Transverse colon (tissue), 4 donors: ENCODE measurements around the gene PCNX2. TPM values are rescaled to one million over a fixed set of nuclear protein-coding genes. Genes with fewer than 3 reads are reported as not detected.

Experiments
- DNase-seq: peaks from one replicate; pipeline ENCODE4 v3.0.0-alpha.2; 2019
- H3K27ac ChIP-seq, 4 donors: fragments of 200-600 bp; sonication (generic); 2 replicates each; pipeline ENCODE4 v1.5.1; 2016 to 2018; ENCODE audit warnings: inconsistent platforms in 4 of 4
- H3K27me3 ChIP-seq: fragments of 200-600 bp; sonication (generic); 2 replicates; pipeline ENCODE4 v1.5.1; 2017; ENCODE audit warnings: inconsistent platforms
- H3K36me3 ChIP-seq, 4 donors: fragments of 200-600 bp; sonication (generic); 2 replicates each; pipeline ENCODE4 v1.5.1; 2017 to 2019; ENCODE audit warnings: inconsistent platforms in 4 of 4
- H3K4me1 ChIP-seq, 4 donors: fragments of 200-600 bp; sonication (generic); 2 replicates each; pipeline ENCODE4 v1.5.1; 2017 to 2020; ENCODE audit warnings: inconsistent platforms in 4 of 4
- H3K4me3 ChIP-seq, 4 donors: fragments of 200-600 bp; sonication (generic); 1 replicate in 1 of 4; 2 replicates in 3 of 4; pipeline versions ENCODE4 v1.5.1 to v1.6.1; 2017 to 2019; ENCODE audit warnings: inconsistent platforms in 4 of 4
- H3K9me3 ChIP-seq, 2 donors: fragments of 200-600 bp; sonication (generic); 2 replicates each; pipeline ENCODE4 v1.5.1; 2017 to 2019; ENCODE audit warnings: inconsistent platforms in 2 of 2
- CTCF ChIP-seq, 5 experiments: fragments of 200-600 bp in 3 of 5; fragments of 450-650 bp in 2 of 5; sonication (generic) in 3 of 5; IDR thresholded peaks; 1 replicate in 2 of 5; 2 replicates in 3 of 5; pipeline ENCODE4 v1.5.1; 2016 to 2017; ENCODE audit warnings: antibody characterized with exemption in 5 of 5, inconsistent platforms in 3 of 5, mild to moderate bottlenecking in 2 of 5, moderate library complexity in 1 of 5
- EP300 ChIP-seq: sonication (generic); formaldehyde crosslinking; IDR thresholded peaks from one replicate; pipeline ENCODE4 v1.6.1; 2017; ENCODE audit warnings: antibody characterized with exemption, low read depth
- POLR2A ChIP-seq: fragments of 450-650 bp; IDR thresholded peaks from one replicate; pipeline ENCODE4 v1.6.1; 2016; ENCODE audit warnings: antibody characterized with exemption, mild to moderate bottlenecking, moderate library complexity
- POLR2AphosphoS5 ChIP-seq, 3 donors: sonication (generic); formaldehyde crosslinking; IDR thresholded peaks; one replicate each; pipeline ENCODE4 v1.6.1; 2016; ENCODE audit warnings: antibody characterized with exemption in 3 of 3
- WGBS, 2 donors: methylation state at CpG; one replicate each; pipeline ENCODE4 v1.1.5; 2018; ENCODE audit warnings: low coverage in 1 of 2; 5-methylcytosine and 5-hydroxymethylcytosine counted together
- in situ Hi-C, 4 donors: fragments of 200-750 bp; cut with MboI; loops; one replicate each; pipeline versions ENCODE4 v1.15.0 to v1.15.1; 2017; ENCODE audit warnings: low sequenced_read_pairs in 3 of 4, low pct_ligation_motif_present in 1 of 4, low pct_unique_long_range_greater_than_20kb in 1 of 4
- intact Hi-C: fragments of 100-400 bp; cut with DNase I; formaldehyde crosslinking; loops from one replicate; pipeline ENCODE4 v1.15.1; 2023; ENCODE audit warnings: low total_unique reads
- total RNA-seq, 4 donors: library from RNA; depleted of rRNA; stranded (reverse); fragments of >200 nt; gene quantifications; one replicate each; pipeline ENCODE4 v1.1.0, GENCODE V29; 2016

Gene PCNX2
- total RNA-seq, 4 donors from 2014 or later = 6.8 to 518 (median 11.8) TPM

- H3K36me3 ChIP-seq = no peaks in the 10 kb centered on the region
- no peak overlapping the region for H3K4me3 ChIP-seq
- no peaks in the 10 kb centered on the region for H3K9me3 ChIP-seq
- in situ Hi-C loops (no loop called here), intact Hi-C loops (no loop called here)
- H3K27me3 ChIP-seq = peaks cover 13% of the 10 kb centered on the region
- H3K27ac ChIP-seq = no peak overlapping the region
- no peak for TF ChIP-seq POLR2AphosphoS5 (IDR thresholded peaks at IDR 0.05)
- no peaks in the 10 kb centered on the region for H3K4me1 ChIP-seq
- 84 to 94% methylated on average over 3 of the region's 3 CpGs for WGBS, 2 donors
- no peak for DNase-seq
Measured at GRCh38 chr1:233340031-233340555, 44.6 kb upstream of the PCNX2 start.

- H3K4me3 ChIP-seq = no peak overlapping the region
- TF ChIP-seq CTCF (IDR thresholded peaks at IDR 0.05) (no peak), EP300 (no peak), POLR2AphosphoS5 (IDR thresholded peaks at IDR 0.05) (no peak), POLR2A (no peak)
- peaks cover 0 to 4% (median 1%) of the 10 kb centered on the region in 4 donors for H3K4me1 ChIP-seq
- intact Hi-C loops (no loop called here), in situ Hi-C loops (no loop called here)
- DNase-seq = no peak
- 73 to 81% methylated on average over 2 of the region's 2 CpGs for WGBS, 2 donors
- H3K9me3 ChIP-seq = no peaks in the 10 kb centered on the region
- no peak overlapping the region for H3K27ac ChIP-seq
- peaks cover 13% of the 10 kb centered on the region for H3K27me3 ChIP-seq
- H3K36me3 ChIP-seq = no peaks in the 10 kb centered on the region
Measured at GRCh38 chr1:233338102-233338501, 42.6 kb upstream of the PCNX2 start.

- Histone ChIP-seq H3K4me1 (peaks cover 0 to 4% (median 1%) of the 10 kb centered on the region in 4 donors), H3K36me3 (no peaks in the 10 kb centered on the region), H3K27ac (no peak overlapping the region), H3K9me3 (no peaks in the 10 kb centered on the region), H3K4me3 (no peak overlapping the region), H3K27me3 (peaks cover 13% of the 10 kb centered on the region)
- in situ Hi-C loops = no loop called here
- intact Hi-C loops = no loop called here
- DNase-seq = peak; percentile 30
- WGBS, 2 donors = 38 to 44% methylated on average over 3 of the region's 3 CpGs
- TF ChIP-seq POLR2A (no peak), EP300 (no peak), POLR2AphosphoS5 (IDR thresholded peaks at IDR 0.05) (no peak), CTCF (IDR thresholded peaks at IDR 0.05) (no peak)
Measured at GRCh38 chr1:233337505-233337904, 42.0 kb upstream of the PCNX2 start.

GRCh38 chr1:233336554-233337456 is 41.3 kb upstream of the PCNX2 start:
- in situ Hi-C loops (no loop called here), intact Hi-C loops (no loop called here)
- peaks cover 13% of the 10 kb centered on the region for H3K27me3 ChIP-seq
- H3K9me3 ChIP-seq = no peaks in the 10 kb centered on the region
- no peaks in the 10 kb centered on the region for H3K36me3 ChIP-seq
- no peak for DNase-seq
- 76% methylated on average over 5 of the region's 5 CpGs; no CpG with 5 or more reads in 1 of the 2 donors for WGBS, 2 donors
- peaks cover 0 to 4% (median 1%) of the 10 kb centered on the region in 4 donors for H3K4me1 ChIP-seq
- no peak overlapping the region for H3K27ac ChIP-seq
- no peak overlapping the region for H3K4me3 ChIP-seq
- TF ChIP-seq EP300 (no peak), POLR2A (no peak), POLR2AphosphoS5 (IDR thresholded peaks at IDR 0.05) (no peak), CTCF (IDR thresholded peaks at IDR 0.05) (no peak)
